SK-N-MC (cell line): Measurements from ENCODE around the gene CACNA1C.

Experiments used
- EZH2 ChIP-seq: fragments of 200-600 bp; sonication (generic); IDR thresholded peaks from one replicate; pipeline ENCODE4 v1.6.1; 2017; ENCODE audit warnings: antibody characterized with exemption
- POLR2AphosphoS5 ChIP-seq: IDR thresholded peaks from 2 replicates; pipeline ENCODE4 v1.6.1; 2012; ENCODE audit warnings: mild to moderate bottlenecking, low read depth, low read length, borderline replicate concordance

DNA sequence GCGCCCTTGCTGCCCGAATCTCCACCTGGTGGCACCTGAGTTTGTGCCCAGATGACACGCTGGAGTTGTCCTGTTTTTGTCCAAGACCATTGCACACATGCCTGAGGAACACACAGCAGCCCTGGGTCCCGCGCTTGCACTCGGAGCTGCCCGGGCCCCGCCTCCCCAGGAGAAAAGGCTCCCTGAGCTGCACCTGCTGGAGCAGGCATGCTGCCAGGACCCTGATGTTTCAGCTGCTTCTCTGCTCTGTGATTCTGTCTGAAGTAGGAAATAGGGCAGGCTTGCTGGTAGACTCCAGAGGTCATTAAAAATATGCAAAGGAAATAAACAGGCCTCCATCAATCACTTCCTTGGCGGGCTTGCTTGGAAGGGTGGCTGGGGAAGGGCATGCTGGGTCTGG lies 271.6 kb downstream of the CACNA1C start:
- TF ChIP-seq POLR2AphosphoS5 (no peak), EZH2 (no peak)
